Measurements from ENCODE around the gene TCOF1.
A peak's percentile ranks its signal among the peaks of the same experiment; 100 is the strongest.
"Not testable (repeated sequence)": the region's sequence is repeated elsewhere in the genome, so short reads cannot be mapped to it uniquely, and the experiment has no call there.

TCOF1 gene

GRCh38 chr5:150404941-150405816, 47.7 kb downstream of the TCOF1 start:
- no peak for DNase-seq

- DNase-seq = no peak
These were observed 48.7 kb downstream of the TCOF1 start for GRCh38 chr5:150406103-150406722.

- DNase-seq = no peak
These were observed 49.2 kb downstream of the TCOF1 start for GRCh38 chr5:150406723-150407095.

- DNase-seq = no peak
These were observed 49.7 kb downstream of the TCOF1 start for GRCh38 chr5:150407096-150407720.

GRCh38 chr5:150408231-150408943, 50.9 kb downstream of the TCOF1 start:
- no peak for DNase-seq

- peak; percentile 17 for DNase-seq
These were observed 52.4 kb downstream of the TCOF1 start for GRCh38 chr5:150409638-150410523.

- peak; percentile 13 for DNase-seq
These were observed 53.2 kb downstream of the TCOF1 start for GRCh38 chr5:150410524-150411244.

- peak; percentile 45 for DNase-seq
These were observed 53.9 kb downstream of the TCOF1 start for GRCh38 chr5:150411245-150411979.

- DNase-seq = peak; percentile 87
These were observed 55.0 kb downstream of the TCOF1 start, which contains the start of gene CD74 for GRCh38 chr5:150412319-150413175. Gene CD74, minus strand, starts transcription at chr5:150412910. Its CDS starts 161 bp downstream, at chr5:150412749.

- no peak for DNase-seq
These were observed 55.8 kb downstream of the TCOF1 start for GRCh38 chr5:150413176-150413901.

GRCh38 chr5:150413902-150414790, 56.6 kb downstream of the TCOF1 start:
- not testable (repeated sequence) for DNase-seq

GRCh38 chr5:150419630-150420270, 62.3 kb downstream of the TCOF1 start:
- DNase-seq = no peak

- no peak for DNase-seq
These were observed 64.6 kb downstream of the TCOF1 start for GRCh38 chr5:150422075-150422474.

GRCh38 chr5:150422758-150423157, 65.3 kb downstream of the TCOF1 start:
- DNase-seq = no peak

- DNase-seq = not testable (repeated sequence)
These were observed 68.7 kb downstream of the TCOF1 start for GRCh38 chr5:150426165-150426564.

GRCh38 chr5:150428106-150428876, 70.8 kb downstream of the TCOF1 start:
- no peak for DNase-seq

Data from activated effector memory CD4-positive, alpha-beta T cell treated with Interleukin-2 at 50 U/mL for 16 hours (primary cell).